ENCODE data around the gene TMEM42. TPM values are rescaled to one million over a fixed set of nuclear protein-coding genes. Genes with fewer than 3 reads are reported as not detected.

The TMEM42 gene
- total RNA-seq, 6 experiments from 2014 or later = 13.9 to 19.9 (median 16.7) TPM

GRCh38 chr3:44903314-44903713 lies 41.6 kb downstream of the TMEM42 start:
- TF ChIP-seq CTCF (IDR thresholded peaks at IDR 0.05) = no peak
- Mint-ChIP-seq H3K27ac (no peak overlapping the region), H3K4me1 (ENCODE audit: low read depth) (peaks cover 15% of the 10 kb centered on the region), H3K9me3 (peaks cover 4% of the 10 kb centered on the region; the same call in 1 of the 2 replicates), H3K27me3 (ENCODE audit: insufficient read depth) (peaks cover 21% of the 10 kb centered on the region), H3K4me3 (no peak overlapping the region), H3K36me3 (ENCODE audit: low read depth) (no peaks in the 10 kb centered on the region)
- DNase-seq = no peak

- peaks cover 6% of the 10 kb centered on the region; the same call in 1 of the 2 replicates for H3K9me3 Mint-ChIP-seq
- H3K27ac Mint-ChIP-seq = no peak overlapping the region
- TF ChIP-seq CTCF (IDR thresholded peaks at IDR 0.05) = no peak
- H3K27me3 Mint-ChIP-seq (ENCODE audit: insufficient read depth) = peaks cover 26% of the 10 kb centered on the region
- no peak for DNase-seq
- peaks cover 15% of the 10 kb centered on the region for H3K4me1 Mint-ChIP-seq (ENCODE audit: low read depth)
- H3K4me3 Mint-ChIP-seq = no peak overlapping the region
- no peaks in the 10 kb centered on the region for H3K36me3 Mint-ChIP-seq (ENCODE audit: low read depth)
These were observed 42.0 kb downstream of the TMEM42 start for GRCh38 chr3:44903751-44904150.

GRCh38 chr3:44905446-44906157 lies 43.9 kb downstream of the TMEM42 start:
- Mint-ChIP-seq H3K4me1 (ENCODE audit: low read depth) (peaks cover 15% of the 10 kb centered on the region), H3K27me3 (ENCODE audit: insufficient read depth) (peaks cover 30% of the 10 kb centered on the region), H3K36me3 (ENCODE audit: low read depth) (no peaks in the 10 kb centered on the region), H3K27ac (no peak overlapping the region), H3K4me3 (no peak overlapping the region), H3K9me3 (peaks cover 18% of the 10 kb centered on the region)
- DNase-seq = no peak
- no peak for TF ChIP-seq CTCF (IDR thresholded peaks at IDR 0.05)

GRCh38 chr3:44906997-44907396 lies 45.3 kb downstream of the TMEM42 start:
- peaks cover 15% of the 10 kb centered on the region for H3K4me1 Mint-ChIP-seq (ENCODE audit: low read depth)
- no peaks in the 10 kb centered on the region for H3K36me3 Mint-ChIP-seq (ENCODE audit: low read depth)
- H3K9me3 Mint-ChIP-seq = peaks cover 29% of the 10 kb centered on the region
- TF ChIP-seq CTCF (IDR thresholded peaks at IDR 0.05) = no peak
- no peak for DNase-seq
- H3K27ac Mint-ChIP-seq = no peak overlapping the region
- H3K27me3 Mint-ChIP-seq (ENCODE audit: insufficient read depth) = peaks cover 31% of the 10 kb centered on the region
- no peak overlapping the region for H3K4me3 Mint-ChIP-seq

- Mint-ChIP-seq H3K27ac (no peak overlapping the region), H3K4me1 (ENCODE audit: low read depth) (peaks cover 13% of the 10 kb centered on the region), H3K27me3 (ENCODE audit: insufficient read depth) (peaks cover 31% of the 10 kb centered on the region), H3K9me3 (peaks cover 29% of the 10 kb centered on the region), H3K4me3 (no peak overlapping the region), H3K36me3 (ENCODE audit: low read depth) (no peaks in the 10 kb centered on the region)
- TF ChIP-seq CTCF (IDR thresholded peaks at IDR 0.05) = no peak
- no peak for DNase-seq
These were observed 45.9 kb downstream of the TMEM42 start for GRCh38 chr3:44907612-44908011.

Data from HFFc6 (cell line).